Kidney epithelial cell (primary cell): Measurements from ENCODE around the gene JARID2. TPM values are rescaled to one million over a fixed set of nuclear protein-coding genes. Genes with fewer than 3 reads are reported as not detected.
"Not testable (repeated sequence)": the region's sequence is repeated elsewhere in the genome, so short reads cannot be mapped to it uniquely, and the experiment has no call there.

Experiments
- DNase-seq: peaks from one replicate; pipeline ENCODE4 v3.0.0-alpha.2; 2010; ENCODE audit warnings: low read depth
- H3K27me3 ChIP-seq: 2 replicates; pipeline ENCODE4 v1.6.0; 2011; ENCODE audit warnings: low read length; ENCODE audit not compliant: control insufficient read depth, insufficient read depth
- H3K36me3 ChIP-seq: 2 replicates; pipeline ENCODE4 v1.5.1; 2011; ENCODE audit warnings: low read length; ENCODE audit not compliant: control insufficient read depth, insufficient read depth
- H3K4me3 ChIP-seq: 2 replicates; pipeline ENCODE4 v1.5.1; 2011; ENCODE audit warnings: low read depth, mild to moderate bottlenecking, control low read depth, low read length
- total RNA-seq: library from RNA; depleted of rRNA; stranded (reverse); fragments of >200 nt; gene quantifications from 2 replicates; pipeline ENCODE4 v1.2.3, GENCODE V29; 2015
- TF ChIP-seq, protein P1 (sequence below): IDR thresholded peaks from 2 replicates; pipeline ENCODE4 v1.5.1; 2011; ENCODE audit warnings: mild to moderate bottlenecking, moderate library complexity, low read length, control low read depth, inconsistent platforms; ENCODE audit not compliant: insufficient read depth, poor library complexity, severe bottlenecking

JARID2 gene
- total RNA-seq, 1 donor from 2014 or later, result 15.2 TPM

DNA sequence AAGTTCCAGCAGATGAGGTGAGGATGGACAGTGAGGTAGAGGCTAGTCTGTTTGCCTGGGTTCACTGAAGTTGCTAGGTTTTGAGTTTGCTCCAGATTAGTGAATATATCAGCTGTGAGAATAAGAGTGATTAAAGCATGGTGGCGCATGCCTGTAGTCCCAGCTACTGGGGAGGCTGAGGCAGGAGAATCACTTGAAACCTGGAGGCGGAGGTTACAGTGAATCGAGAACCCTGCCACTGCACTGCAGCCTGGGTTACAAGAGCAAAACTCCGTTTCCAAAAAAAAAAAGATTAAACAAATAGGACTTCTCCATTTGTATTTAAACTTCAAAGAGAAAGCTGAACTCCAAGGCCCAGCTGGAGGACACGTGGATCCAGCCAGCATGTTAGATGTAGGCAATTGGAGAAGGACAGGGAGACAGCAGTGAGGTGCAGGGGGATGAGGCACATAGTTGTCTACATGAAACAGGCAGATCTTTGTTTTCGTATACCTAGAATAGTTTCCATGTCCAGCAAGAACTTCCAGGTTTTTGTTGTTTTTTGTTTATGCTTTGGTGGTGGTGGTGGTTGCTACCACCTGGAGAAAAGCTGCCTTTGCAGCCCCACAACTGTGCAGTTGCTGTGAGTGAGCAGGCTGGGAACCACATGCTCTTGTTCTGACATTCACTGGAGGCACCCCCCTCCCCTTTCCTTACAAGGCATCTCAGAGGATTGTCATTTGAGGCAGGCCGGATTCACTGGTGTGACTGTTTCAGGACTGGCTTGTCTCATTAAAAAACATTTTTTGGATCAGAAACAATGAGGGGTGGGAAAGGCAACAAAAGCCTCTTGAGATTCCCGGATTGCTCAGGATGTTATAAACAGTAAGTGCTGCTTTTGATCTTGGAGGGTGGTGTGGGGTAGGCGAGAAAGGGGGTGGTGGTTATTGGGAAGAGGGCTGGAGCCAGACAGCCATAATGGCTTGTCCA lies 72.3 kb downstream of the JARID2 start:
- no peaks in the 10 kb centered on the region for H3K36me3 ChIP-seq
- TF ChIP-seq, protein P1, sequence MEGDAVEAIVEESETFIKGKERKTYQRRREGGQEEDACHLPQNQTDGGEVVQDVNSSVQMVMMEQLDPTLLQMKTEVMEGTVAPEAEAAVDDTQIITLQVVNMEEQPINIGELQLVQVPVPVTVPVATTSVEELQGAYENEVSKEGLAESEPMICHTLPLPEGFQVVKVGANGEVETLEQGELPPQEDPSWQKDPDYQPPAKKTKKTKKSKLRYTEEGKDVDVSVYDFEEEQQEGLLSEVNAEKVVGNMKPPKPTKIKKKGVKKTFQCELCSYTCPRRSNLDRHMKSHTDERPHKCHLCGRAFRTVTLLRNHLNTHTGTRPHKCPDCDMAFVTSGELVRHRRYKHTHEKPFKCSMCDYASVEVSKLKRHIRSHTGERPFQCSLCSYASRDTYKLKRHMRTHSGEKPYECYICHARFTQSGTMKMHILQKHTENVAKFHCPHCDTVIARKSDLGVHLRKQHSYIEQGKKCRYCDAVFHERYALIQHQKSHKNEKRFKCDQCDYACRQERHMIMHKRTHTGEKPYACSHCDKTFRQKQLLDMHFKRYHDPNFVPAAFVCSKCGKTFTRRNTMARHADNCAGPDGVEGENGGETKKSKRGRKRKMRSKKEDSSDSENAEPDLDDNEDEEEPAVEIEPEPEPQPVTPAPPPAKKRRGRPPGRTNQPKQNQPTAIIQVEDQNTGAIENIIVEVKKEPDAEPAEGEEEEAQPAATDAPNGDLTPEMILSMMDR, result no peak
- no peak for DNase-seq
- H3K27me3 ChIP-seq, result no peaks in the 10 kb centered on the region
- no peak overlapping the region for H3K4me3 ChIP-seq

DNA sequence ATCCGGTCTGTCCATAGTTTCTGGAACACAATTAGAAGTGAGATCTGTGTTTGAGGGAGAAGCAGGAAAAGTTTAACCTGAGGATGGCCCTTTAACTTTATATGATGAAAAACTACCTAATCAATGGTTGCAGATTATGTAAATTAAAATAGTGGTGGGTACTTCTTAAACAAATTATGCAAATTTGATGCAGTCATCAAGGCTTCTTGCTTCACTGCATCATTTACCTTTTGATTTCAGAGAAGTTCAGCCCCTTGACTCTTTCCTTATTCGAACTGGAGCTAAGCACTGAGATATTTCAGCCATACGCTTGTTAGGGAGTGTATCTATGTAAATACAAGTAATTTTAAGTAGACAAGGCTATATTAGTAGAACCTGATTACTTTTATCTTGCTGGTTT lies 73.8 kb downstream of the JARID2 start:
- TF ChIP-seq, protein P1, result no peak
- H3K27me3 ChIP-seq, result no peaks in the 10 kb centered on the region
- H3K36me3 ChIP-seq, result no peaks in the 10 kb centered on the region
- no peak for DNase-seq
- H3K4me3 ChIP-seq, result no peak overlapping the region

DNA sequence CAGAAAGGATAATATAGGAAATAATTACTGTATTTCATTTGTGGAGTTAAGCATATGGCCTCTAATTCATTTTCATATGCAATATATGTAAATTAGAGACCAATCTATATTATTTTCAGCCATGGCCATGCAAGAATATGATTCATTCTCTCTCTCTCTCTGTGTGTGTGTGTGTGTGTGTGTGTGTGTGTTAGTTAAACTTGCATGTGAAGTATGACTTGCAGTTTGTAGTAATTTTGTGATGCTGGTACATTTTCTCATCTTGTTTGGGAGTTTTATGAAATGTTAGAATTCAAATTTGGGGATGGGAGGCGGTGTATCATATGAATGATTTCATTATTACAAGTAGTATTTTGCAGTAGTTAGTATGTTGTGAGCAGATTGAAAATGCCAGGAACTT lies 74.8 kb downstream of the JARID2 start:
- no peak overlapping the region for H3K4me3 ChIP-seq
- TF ChIP-seq, protein P1, result no peak
- no peaks in the 10 kb centered on the region for H3K27me3 ChIP-seq
- H3K36me3 ChIP-seq, result no peaks in the 10 kb centered on the region
- DNase-seq, result no peak

DNA sequence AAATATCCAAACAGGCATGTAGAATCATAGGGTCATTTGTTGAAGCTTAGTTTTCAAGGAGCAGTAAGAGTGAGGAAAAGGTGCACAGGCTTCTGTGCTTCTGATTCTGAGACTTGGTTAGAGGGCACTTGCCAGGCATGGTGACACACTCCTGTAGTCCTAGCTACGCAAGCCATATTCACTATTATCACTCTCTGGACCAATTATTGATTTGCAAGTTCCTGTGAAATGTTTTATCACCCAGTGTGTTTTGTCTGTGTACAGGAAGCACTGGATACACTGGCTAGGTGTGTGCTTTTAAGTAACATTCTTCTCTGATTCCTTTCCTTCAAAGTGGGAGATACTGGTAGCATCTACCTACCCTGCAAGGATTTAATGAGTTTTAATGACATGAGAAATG lies 76.3 kb downstream of the JARID2 start:
- no peaks in the 10 kb centered on the region for H3K36me3 ChIP-seq
- H3K4me3 ChIP-seq, result no peak overlapping the region
- DNase-seq, result no peak
- H3K27me3 ChIP-seq, result no peaks in the 10 kb centered on the region
- TF ChIP-seq, protein P1, result no peak

DNA sequence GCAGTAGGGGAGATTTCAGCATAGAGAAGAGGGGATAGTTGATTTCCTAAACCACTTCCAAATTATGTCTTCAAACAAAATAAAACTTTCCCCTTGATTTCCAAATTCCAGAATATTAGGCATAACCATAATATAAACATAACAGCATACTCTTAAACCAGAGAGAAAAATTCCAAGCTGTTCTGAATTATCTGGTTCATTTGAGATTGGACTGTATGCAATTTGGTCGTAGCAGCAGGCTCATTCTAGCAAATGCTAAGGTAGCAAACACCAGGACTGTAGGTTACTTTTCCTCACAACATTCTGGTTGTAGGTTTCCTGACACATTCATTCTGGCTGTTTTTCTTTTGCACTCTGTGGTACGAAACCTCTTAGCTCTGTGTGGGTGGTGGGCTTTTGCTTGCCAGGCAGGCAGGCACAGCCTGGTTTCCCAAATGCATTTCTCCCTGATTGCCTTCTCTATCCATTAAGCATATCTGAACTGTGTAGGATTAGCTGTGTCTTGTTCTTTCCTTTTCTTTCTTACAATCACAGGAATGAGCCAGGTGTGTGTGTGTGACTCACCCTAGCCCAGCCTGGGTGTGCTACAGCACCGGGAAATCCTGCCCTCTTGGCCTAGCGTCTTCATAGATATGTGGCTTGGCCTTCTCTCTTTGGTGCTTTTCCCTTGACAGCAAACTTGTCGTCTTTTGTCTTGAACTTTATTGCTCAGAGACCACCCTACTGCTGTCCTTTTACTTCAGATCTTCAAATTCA lies 77.1 kb downstream of the JARID2 start:
- no peak for DNase-seq
- TF ChIP-seq, protein P1, result no peak
- Histone ChIP-seq H3K4me3 (no peak overlapping the region), H3K36me3 (no peaks in the 10 kb centered on the region), H3K27me3 (no peaks in the 10 kb centered on the region)

DNA sequence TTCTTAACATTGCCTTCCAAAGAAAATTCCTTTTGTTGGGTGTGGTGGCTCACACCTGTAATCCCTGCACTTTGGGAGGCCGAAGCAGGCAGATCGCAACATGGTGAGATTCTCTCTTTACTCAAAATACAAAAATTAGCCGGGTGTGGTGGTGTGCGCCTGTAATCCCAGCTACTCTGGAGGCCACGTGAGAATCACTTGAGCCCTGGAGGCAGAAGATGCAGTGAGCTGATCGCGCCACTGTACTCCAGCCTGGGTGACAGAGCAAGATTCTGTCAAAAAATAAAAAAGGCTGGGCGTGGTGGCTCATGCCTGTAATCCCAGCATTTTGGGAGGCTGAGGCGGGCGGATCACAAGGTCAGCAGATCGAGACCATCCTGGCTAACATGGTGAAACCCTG lies 77.7 kb downstream of the JARID2 start:
- not testable (repeated sequence) for H3K27me3 ChIP-seq, H3K4me3 ChIP-seq

More for the DNA sequence above, 77.7 kb downstream of the JARID2 start:
- not testable (repeated sequence) for H3K36me3 ChIP-seq, DNase-seq
